Panc1 (cell line): ENCODE data around the gene MAPK8IP3. TPM values are rescaled to one million over a fixed set of nuclear protein-coding genes. Genes with fewer than 3 reads are reported as not detected.

Experiments used
- ATAC-seq: fragments of 200-7000 bp; cut with Tn5 transposase; 2 replicates; pipeline ENCODE4 v1.9.1; 2020; ENCODE audit warnings: mild to moderate bottlenecking, moderate library complexity
- BruUV-seq: library from RNA; stranded (reverse); fragments of 400-500 nt; replicated peaks from 2 replicates; lab custom pipeline; 2021; lab: Mats Ljungman, UMichigan
- CTCF ChIA-PET: fragments of 300-600 bp; sonication (Branson Sonifier 250); formaldehyde crosslinking; loops from one replicate; lab custom pipeline; 2022; ENCODE audit warnings: antibody characterized with exemption; lab: Charles Lee
- POLR2A ChIA-PET: fragments of 300-600 bp; sonication (Branson Sonifier 250); formaldehyde crosslinking; loops from one replicate; lab custom pipeline; 2022; ENCODE audit warnings: antibody characterized with exemption; lab: Charles Lee
- DNase-seq: peaks from one replicate; pipeline ENCODE4 v3.0.0-alpha.2; 2010; ENCODE audit warnings: low read depth, low spot score
- H3K27ac ChIP-seq: 2 replicates; pipeline ENCODE4 v1.5.1; 2011; ENCODE audit warnings: mild to moderate bottlenecking, low read length, inconsistent platforms
- H3K27me3 ChIP-seq: fragments of 200-500 bp; sonication (Bioruptor generic); 2 replicates; pipeline ENCODE4 v1.6.0; 2014; ENCODE audit warnings: low read length, inconsistent platforms; ENCODE audit not compliant: control insufficient read depth, insufficient read depth
- H3K36me3 ChIP-seq: fragments of 200-500 bp; sonication (Bioruptor generic); 2 replicates; pipeline ENCODE4 v1.5.1; 2014; ENCODE audit warnings: inconsistent platforms, mild to moderate bottlenecking, low read length, moderate library complexity; ENCODE audit not compliant: control insufficient read depth, insufficient read depth
- H3K4me1 ChIP-seq: 2 replicates; pipeline ENCODE4 v1.5.1; 2011; ENCODE audit warnings: inconsistent platforms, mild to moderate bottlenecking, low read length, moderate library complexity; ENCODE audit not compliant: control insufficient read depth, insufficient read depth
- H3K4me3 ChIP-seq, 2 experiments: 2 replicates each; pipeline ENCODE4 v1.5.1; 2011 to 2012; ENCODE audit warnings: low read depth in 2 of 2, low read length in 2 of 2, mild to moderate bottlenecking in 2 of 2, inconsistent platforms in 1 of 2, moderate library complexity in 1 of 2
- H3K9me3 ChIP-seq: fragments of 200-500 bp; sonication (Bioruptor generic); 2 replicates; pipeline ENCODE4 v1.5.1; 2014; ENCODE audit warnings: low read depth, mild to moderate bottlenecking, inconsistent platforms, low read length, moderate library complexity; ENCODE audit not compliant: control insufficient read depth, insufficient read depth
- POLR2AphosphoS5 ChIP-seq: IDR thresholded peaks from 2 replicates; pipeline ENCODE4 v1.6.1; 2012; ENCODE audit warnings: mild to moderate bottlenecking, low read depth, low read length, moderate library complexity
- REST ChIP-seq, 2 experiments: IDR thresholded peaks; 2 replicates each; pipeline ENCODE4 v1.6.1; 2011 to 2012; ENCODE audit warnings: low read depth in 2 of 2, control low read depth in 1 of 2, low read length in 1 of 2, mild to moderate bottlenecking in 1 of 2, moderate library complexity in 1 of 2; ENCODE audit not compliant: insufficient read depth in 1 of 2
- SIN3A ChIP-seq: IDR thresholded peaks from 2 replicates; pipeline ENCODE4 v1.6.1; 2012; ENCODE audit warnings: low read depth, mild to moderate bottlenecking, low read length, moderate library complexity, borderline replicate concordance; ENCODE audit not compliant: insufficient read depth
- TCF7L2 ChIP-seq: IDR thresholded peaks from 2 replicates; pipeline ENCODE4 v1.6.1; 2011; ENCODE audit warnings: mild to moderate bottlenecking, low read depth, low read length, inconsistent platforms
- in situ Hi-C: cut with HindIII; loops from 2 replicates; pipeline ENCODE4 v1.10.0; 2016; ENCODE audit warnings: low sequenced_read_pairs, low pct_unique_long_range_greater_than_20kb
- intact Hi-C: fragments of 100-400 bp; cut with micrococcal nuclease; formaldehyde crosslinking; loops from one replicate; pipeline ENCODE4 v1.10.0; 2022; ENCODE audit not compliant: unreplicated experiment
- total RNA-seq: library from RNA; stranded (reverse); gene quantifications from one replicate; pipeline ENCODE4 v1.2.1, GENCODE V29; 2021; ENCODE audit not compliant: unreplicated experiment
- TF ChIP-seq, protein P1 (sequence below): fragments of 450-650 bp; IDR thresholded peaks from 2 replicates; pipeline ENCODE4 v1.5.1; 2017; ENCODE audit warnings: mild to moderate bottlenecking

The MAPK8IP3 gene
- total RNA-seq, 1 experiment from 2014 or later, result 108 TPM

GRCh38 chr16:1788095-1788707 lies 82.2 kb downstream of the MAPK8IP3 start:
- intact Hi-C loops, result no loop called here

GRCh38 chr16:1788708-1789100 lies 82.7 kb downstream of the MAPK8IP3 start:
- DNase-seq, result no peak
- no peak overlapping the region for H3K4me3 ChIP-seq
- intact Hi-C loops, result no loop called here
- BruUV-seq, result no TSS peak
- ATAC-seq, result 0 out of 2 replicates have a peak, but pooled peaks have one; percentile 11
- ChIA-PET POLR2A (no interaction called here), CTCF (no interaction called here)
- no peaks in the 10 kb centered on the region for H3K36me3 ChIP-seq
- in situ Hi-C loops, result no loop called here
- 0 out of 2 replicates have a peak, but pooled peaks cover 3% of the 10 kb centered on the region for H3K4me1 ChIP-seq
- H3K27ac ChIP-seq, result no peak overlapping the region
- H3K27me3 ChIP-seq, result no peaks in the 10 kb centered on the region
- TF ChIP-seq POLR2AphosphoS5 (no peak), TCF7L2 (no peak), REST (IDR thresholded peaks at IDR 0.05; ENCODE audit: insufficient read depth in 1 of 2, low read depth in 2 of 2, low read length in 1 of 2) (no peak), SIN3A (no peak)
- H3K9me3 ChIP-seq, result no peaks in the 10 kb centered on the region

More at GRCh38 chr16:1788095-1788707, 82.2 kb downstream of the MAPK8IP3 start:
- H3K36me3 ChIP-seq, result peaks cover 2% of the 10 kb centered on the region; the same call in 1 of the 2 replicates
- H3K27me3 ChIP-seq, result no peaks in the 10 kb centered on the region
- 0 out of 2 replicates have a peak, but pooled peaks cover under 1% of the 10 kb centered on the region for H3K4me1 ChIP-seq
- H3K9me3 ChIP-seq, result no peaks in the 10 kb centered on the region
- DNase-seq (no peak), ATAC-seq (no peak)
- H3K4me3 ChIP-seq, result no peak overlapping the region
- POLR2A ChIA-PET, result no interaction called here
- CTCF ChIA-PET, result interaction anchor here (0.6 kb wide), 1 partner anchor 104 kb away, joined by 7 read pairs; no protein-coding TSS in a partner anchor
- no peak overlapping the region for H3K27ac ChIP-seq
- no TSS peak for BruUV-seq
- in situ Hi-C loops, result no loop called here
- TF ChIP-seq REST (IDR thresholded peaks at IDR 0.05; ENCODE audit: insufficient read depth in 1 of 2, low read depth in 2 of 2, low read length in 1 of 2) (no peak), POLR2AphosphoS5 (no peak), SIN3A (no peak), TCF7L2 (no peak)
- TF ChIP-seq, protein P1, sequence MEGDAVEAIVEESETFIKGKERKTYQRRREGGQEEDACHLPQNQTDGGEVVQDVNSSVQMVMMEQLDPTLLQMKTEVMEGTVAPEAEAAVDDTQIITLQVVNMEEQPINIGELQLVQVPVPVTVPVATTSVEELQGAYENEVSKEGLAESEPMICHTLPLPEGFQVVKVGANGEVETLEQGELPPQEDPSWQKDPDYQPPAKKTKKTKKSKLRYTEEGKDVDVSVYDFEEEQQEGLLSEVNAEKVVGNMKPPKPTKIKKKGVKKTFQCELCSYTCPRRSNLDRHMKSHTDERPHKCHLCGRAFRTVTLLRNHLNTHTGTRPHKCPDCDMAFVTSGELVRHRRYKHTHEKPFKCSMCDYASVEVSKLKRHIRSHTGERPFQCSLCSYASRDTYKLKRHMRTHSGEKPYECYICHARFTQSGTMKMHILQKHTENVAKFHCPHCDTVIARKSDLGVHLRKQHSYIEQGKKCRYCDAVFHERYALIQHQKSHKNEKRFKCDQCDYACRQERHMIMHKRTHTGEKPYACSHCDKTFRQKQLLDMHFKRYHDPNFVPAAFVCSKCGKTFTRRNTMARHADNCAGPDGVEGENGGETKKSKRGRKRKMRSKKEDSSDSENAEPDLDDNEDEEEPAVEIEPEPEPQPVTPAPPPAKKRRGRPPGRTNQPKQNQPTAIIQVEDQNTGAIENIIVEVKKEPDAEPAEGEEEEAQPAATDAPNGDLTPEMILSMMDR, result no peak
